SU-DHL-6 (cell line): ENCODE results near the gene STAB1.
A peak's percentile ranks its signal among the peaks of the same experiment; 100 is the strongest.

Source experiments
- H2AFZ ChIP-seq: fragments of 200-600 bp; sonication (generic); 2 replicates; pipeline ENCODE4 v1.6.1; 2014; ENCODE audit warnings: low read depth, mild to moderate bottlenecking, moderate library complexity, mixed read lengths, antibody characterized with exemption, low read length; ENCODE audit not compliant: severe bottlenecking
- H3F3A ChIP-seq: fragments of 200-600 bp; shearing (Covaris generic); 2 replicates; pipeline ENCODE4 v1.6.0; 2016; ENCODE audit warnings: antibody characterized with exemption, mild to moderate bottlenecking; ENCODE audit not compliant: insufficient read depth
- H3K27ac ChIP-seq: fragments of 200-600 bp; sonication (generic); 2 replicates; pipeline ENCODE4 v1.5.1; 2016; ENCODE audit warnings: low read depth, mild to moderate bottlenecking, low read length, moderate library complexity, mixed read lengths
- H3K27me3 ChIP-seq: fragments of 200-600 bp; sonication (generic), shearing (Covaris generic); 2 replicates; pipeline ENCODE4 v1.6.0; 2014; ENCODE audit warnings: mild to moderate bottlenecking, low read length
- H3K36me3 ChIP-seq: fragments of 200-600 bp; sonication (generic); 2 replicates; pipeline ENCODE4 v1.6.1; 2014; ENCODE audit warnings: mild to moderate bottlenecking, low read length, mixed read lengths
- H3K4me2 ChIP-seq: fragments of 300-600, 200-600 bp; shearing (Covaris generic), sonication (generic); 2 replicates; pipeline ENCODE4 v1.6.0; 2014; ENCODE audit warnings: low read length, low read depth, mild to moderate bottlenecking; ENCODE audit not compliant: poor library complexity, severe bottlenecking
- H3K4me3 ChIP-seq: fragments of 200-600 bp; sonication (generic); 2 replicates; pipeline ENCODE4 v1.5.1; 2014; ENCODE audit warnings: antibody characterized with exemption, low read length, mild to moderate bottlenecking, mixed read lengths; ENCODE audit not compliant: insufficient read depth, poor library complexity, severe bottlenecking
- H3K79me2 ChIP-seq: fragments of 200-600 bp; sonication (generic); 2 replicates; pipeline ENCODE4 v1.6.1; 2014; ENCODE audit warnings: mild to moderate bottlenecking, low read length, moderate library complexity; ENCODE audit not compliant: insufficient read depth
- H3K9ac ChIP-seq: fragments of 200-600 bp; sonication (generic); 2 replicates; pipeline ENCODE4 v1.7.0; 2014; ENCODE audit warnings: mild to moderate bottlenecking, low read length
- H3K9me2 ChIP-seq: fragments of 200-600 bp; sonication (generic); replicated peaks from 2 replicates; pipeline ENCODE4 v1.6.1; 2014; ENCODE audit warnings: low read length; ENCODE audit not compliant: insufficient read depth
- H3K9me3 ChIP-seq: fragments of 200-600 bp; sonication (generic); 2 replicates; pipeline ENCODE4 v1.6.1; 2014; ENCODE audit warnings: low read length, mixed read lengths; ENCODE audit not compliant: insufficient read depth
- H4K20me1 ChIP-seq: fragments of 200-600 bp; sonication (generic); 2 replicates; pipeline ENCODE4 v1.6.1; 2014; ENCODE audit warnings: low read depth, mild to moderate bottlenecking, antibody characterized with exemption, low read length, moderate library complexity, mixed read lengths
- CTCF ChIP-seq: fragments of 200-600 bp; sonication (generic); IDR thresholded peaks from one replicate; pipeline ENCODE4 v1.5.1; 2017; ENCODE audit warnings: antibody characterized with exemption, mild to moderate bottlenecking, low read length, moderate library complexity; ENCODE audit not compliant: insufficient read depth, poor library complexity, severe bottlenecking
- EZH2phosphoT487 ChIP-seq: fragments of 200-600 bp; sonication (generic), shearing (Covaris generic); conservative IDR thresholded peaks from 2 replicates; pipeline ENCODE4 v1.6.1; 2018; ENCODE audit warnings: mild to moderate bottlenecking, antibody characterized with exemption, low read length, moderate library complexity, mixed read lengths

STAB1 gene

GRCh38 chr3:52537165-52537620 is 42.1 kb downstream of the STAB1 start:
- no peaks in the 10 kb centered on the region for H3K27me3 ChIP-seq
- peaks cover 6% of the 10 kb centered on the region; the same call in 1 of the 2 replicates for H3K36me3 ChIP-seq
- peaks cover 39% of the 10 kb centered on the region for H3F3A ChIP-seq
- H3K4me3 ChIP-seq = peak overlapping the region; percentile 88
- peaks cover 58% of the 10 kb centered on the region for H3K79me2 ChIP-seq
- TF ChIP-seq EZH2phosphoT487 = no peak
- no peak for TF ChIP-seq CTCF
- H3K9me2 ChIP-seq = no peaks in the 10 kb centered on the region
- H3K27ac ChIP-seq = peak overlapping the region; percentile 50; the same call in 1 of the 2 replicates
- peak overlapping the region; percentile 94 for H3K9ac ChIP-seq
- no peak overlapping the region for H2AFZ ChIP-seq
- H3K9me3 ChIP-seq = no peaks in the 10 kb centered on the region
- peak overlapping the region; percentile 81 for H3K4me2 ChIP-seq
- peaks cover 12% of the 10 kb centered on the region; the same call in 1 of the 2 replicates for H4K20me1 ChIP-seq

GRCh38 chr3:52537726-52538421 is 42.7 kb downstream of the STAB1 start:
- Histone ChIP-seq H3K27ac (no peak overlapping the region), H3K79me2 (peaks cover 51% of the 10 kb centered on the region)
- TF ChIP-seq CTCF (no peak), EZH2phosphoT487 (no peak)

GRCh38 chr3:52539010-52539653 is 44.0 kb downstream of the STAB1 start:
- Histone ChIP-seq H3K27ac (no peak overlapping the region), H3K4me2 (no peak overlapping the region), H3K79me2 (peaks cover 46% of the 10 kb centered on the region)

More at GRCh38 chr3:52537726-52538421, 42.7 kb downstream of the STAB1 start:
- Histone ChIP-seq H3K27me3 (no peaks in the 10 kb centered on the region), H3K4me3 (peak overlapping the region; percentile 88), H3K9me2 (no peaks in the 10 kb centered on the region), H3F3A (peaks cover 39% of the 10 kb centered on the region), H3K36me3 (peaks cover 6% of the 10 kb centered on the region; the same call in 1 of the 2 replicates), H2AFZ (no peak overlapping the region), H3K9me3 (no peaks in the 10 kb centered on the region), H3K9ac (peak overlapping the region; percentile 94), H4K20me1 (peaks cover 7% of the 10 kb centered on the region; the same call in 1 of the 2 replicates), H3K4me2 (peak overlapping the region; percentile 81)

More at GRCh38 chr3:52539010-52539653, 44.0 kb downstream of the STAB1 start:
- TF ChIP-seq EZH2phosphoT487 (no peak), CTCF (no peak)
- Histone ChIP-seq H3K4me3 (no peak overlapping the region), H3F3A (peaks cover 39% of the 10 kb centered on the region), H3K9me3 (no peaks in the 10 kb centered on the region), H4K20me1 (peaks cover 7% of the 10 kb centered on the region; the same call in 1 of the 2 replicates), H2AFZ (no peak overlapping the region), H3K36me3 (peaks cover 6% of the 10 kb centered on the region; the same call in 1 of the 2 replicates), H3K27me3 (no peaks in the 10 kb centered on the region), H3K9me2 (no peaks in the 10 kb centered on the region), H3K9ac (no peak overlapping the region)
